ENCODE measurements around the gene PRPF19.

Gene PRPF19

GRCh38 chr11:60860943-60861342 lies 45.4 kb downstream of the PRPF19 start:
- H3K4me2 ChIP-seq (ENCODE audit: low read depth, low read length, poor library complexity, severe bottlenecking), result no peak overlapping the region
- H4K20me1 ChIP-seq (ENCODE audit: low read depth, low read length), result no peaks in the 10 kb centered on the region
- H3K9me3 ChIP-seq (ENCODE audit: insufficient read depth, low read length), result no peaks in the 10 kb centered on the region
- no peaks in the 10 kb centered on the region for H3K27me3 ChIP-seq (ENCODE audit: low read length)
- no peaks in the 10 kb centered on the region for H3K79me2 ChIP-seq (ENCODE audit: insufficient read depth, low read length)
- no peak overlapping the region for H3K27ac ChIP-seq (ENCODE audit: low read depth, low read length)
- H3F3A ChIP-seq (ENCODE audit: insufficient read depth), result no peaks in the 10 kb centered on the region
- H3K4me3 ChIP-seq (ENCODE audit: insufficient read depth, low read length, poor library complexity, severe bottlenecking), result no peak overlapping the region
- H2AFZ ChIP-seq (ENCODE audit: low read depth, low read length, severe bottlenecking), result no peak overlapping the region
- H3K9me2 ChIP-seq (replicated peaks; ENCODE audit: insufficient read depth, low read length), result no peaks in the 10 kb centered on the region
- no peaks in the 10 kb centered on the region for H3K36me3 ChIP-seq (ENCODE audit: low read length)
- TF ChIP-seq CTCF (IDR thresholded peaks at IDR 0.05; ENCODE audit: insufficient read depth, low read length, poor library complexity, severe bottlenecking) (no peak), EZH2phosphoT487 (conservative IDR thresholded peaks at IDR 0.05; ENCODE audit: low read length) (no peak)
- H3K9ac ChIP-seq (ENCODE audit: low read length), result no peak overlapping the region

GRCh38 chr11:60859616-60860250 lies 46.7 kb downstream of the PRPF19 start:
- Histone ChIP-seq H3K9me3 (ENCODE audit: insufficient read depth, low read length) (no peaks in the 10 kb centered on the region), H3K27me3 (ENCODE audit: low read length) (no peaks in the 10 kb centered on the region), H3K36me3 (ENCODE audit: low read length) (no peaks in the 10 kb centered on the region), H3F3A (ENCODE audit: insufficient read depth) (no peaks in the 10 kb centered on the region), H3K4me3 (ENCODE audit: insufficient read depth, low read length, poor library complexity, severe bottlenecking) (no peak overlapping the region), H3K79me2 (ENCODE audit: insufficient read depth, low read length) (no peaks in the 10 kb centered on the region), H2AFZ (ENCODE audit: low read depth, low read length, severe bottlenecking) (no peak overlapping the region), H4K20me1 (ENCODE audit: low read depth, low read length) (no peaks in the 10 kb centered on the region), H3K27ac (ENCODE audit: low read depth, low read length) (no peak overlapping the region), H3K9ac (ENCODE audit: low read length) (no peak overlapping the region), H3K4me2 (ENCODE audit: low read depth, low read length, poor library complexity, severe bottlenecking) (no peak overlapping the region), H3K9me2 (replicated peaks; ENCODE audit: insufficient read depth, low read length) (no peaks in the 10 kb centered on the region)
- TF ChIP-seq EZH2phosphoT487 (conservative IDR thresholded peaks at IDR 0.05; ENCODE audit: low read length) (no peak), CTCF (IDR thresholded peaks at IDR 0.05; ENCODE audit: insufficient read depth, low read length, poor library complexity, severe bottlenecking) (no peak)

GRCh38 chr11:60858731-60859464 lies 47.5 kb downstream of the PRPF19 start:
- Histone ChIP-seq H3K4me2 (ENCODE audit: low read depth, low read length, poor library complexity, severe bottlenecking) (no peak overlapping the region), H3K9me3 (ENCODE audit: insufficient read depth, low read length) (no peaks in the 10 kb centered on the region), H3K27ac (ENCODE audit: low read depth, low read length) (no peak overlapping the region), H3K27me3 (ENCODE audit: low read length) (no peaks in the 10 kb centered on the region), H3K36me3 (ENCODE audit: low read length) (no peaks in the 10 kb centered on the region), H3K9ac (ENCODE audit: low read length) (no peak overlapping the region), H3K9me2 (replicated peaks; ENCODE audit: insufficient read depth, low read length) (no peaks in the 10 kb centered on the region), H4K20me1 (ENCODE audit: low read depth, low read length) (no peaks in the 10 kb centered on the region), H3K4me3 (ENCODE audit: insufficient read depth, low read length, poor library complexity, severe bottlenecking) (no peak overlapping the region), H3F3A (ENCODE audit: insufficient read depth) (no peaks in the 10 kb centered on the region), H3K79me2 (ENCODE audit: insufficient read depth, low read length) (no peaks in the 10 kb centered on the region), H2AFZ (ENCODE audit: low read depth, low read length, severe bottlenecking) (no peak overlapping the region)
- TF ChIP-seq CTCF (IDR thresholded peaks at IDR 0.05; ENCODE audit: insufficient read depth, low read length, poor library complexity, severe bottlenecking), result no peak
- no peak for TF ChIP-seq EZH2phosphoT487 (conservative IDR thresholded peaks at IDR 0.05; ENCODE audit: low read length)

All from SU-DHL-6 (cell line).